K562 (cell line): ENCODE data around the gene DDIT3. TPM values are rescaled to one million over a fixed set of nuclear protein-coding genes. Genes with fewer than 3 reads are reported as not detected.
A peak's percentile ranks its signal among the peaks of the same experiment; 100 is the strongest.

Source experiments
- ATF3 ChIP-seq, 2 experiments: fragments of 450-650 bp in 1 of 2; sonication (generic) in 1 of 2; formaldehyde crosslinking in 1 of 2; IDR thresholded peaks in 1 of 2; conservative IDR thresholded peaks in 1 of 2; 2 replicates each; pipeline versions ENCODE4 v1.6.1 to v1.8.1; 2016 to 2023; ENCODE audit warnings: mild to moderate bottlenecking in 2 of 2, moderate library complexity in 2 of 2, inconsistent platforms in 1 of 2, missing genetic modification reagents in 1 of 2
- EP300 ChIP-seq: IDR thresholded peaks from 2 replicates; pipeline ENCODE4 v1.6.1; 2012; ENCODE audit warnings: low read length, improper control_type of control experiment
- FOXA3 ChIP-seq, 2 experiments: fragments of 450-650 bp in 1 of 2; sonication (generic) in 1 of 2; formaldehyde crosslinking; IDR thresholded peaks in 1 of 2; conservative IDR thresholded peaks in 1 of 2; 2 replicates each; pipeline versions ENCODE4 v1.4.0 to v1.8.0; 2020 to 2022; ENCODE audit warnings: mild to moderate bottlenecking in 2 of 2, missing genetic modification reagents in 1 of 2
- FOXK1 ChIP-seq: sonication (generic); formaldehyde crosslinking; IDR thresholded peaks from 2 replicates; pipeline ENCODE4 v1.8.0; 2022; ENCODE audit warnings: missing genetic modification reagents, mild to moderate bottlenecking, borderline replicate concordance
- HIVEP1 ChIP-seq: fragments of 250-450 bp; sonication (Bioruptor Pico); IDR thresholded peaks from 2 replicates; pipeline ENCODE4 v1.4.0; 2020; ENCODE audit warnings: mild to moderate bottlenecking
- KAT7 ChIP-seq: sonication (generic); formaldehyde crosslinking; IDR thresholded peaks from 2 replicates; pipeline ENCODE4 v1.8.0; 2022; ENCODE audit warnings: missing genetic modification reagents, mild to moderate bottlenecking, borderline replicate concordance
- KLF10 ChIP-seq: fragments of 250-450 bp; sonication (Bioruptor Pico); IDR thresholded peaks from 2 replicates; pipeline ENCODE4 v1.6.1; 2021; ENCODE audit warnings: matching md5 sums
- MCM5 ChIP-seq: fragments of 450-650 bp; IDR thresholded peaks from 2 replicates; pipeline ENCODE4 v1.6.1; 2016; ENCODE audit warnings: low read depth
- NCOR1 ChIP-seq: fragments of 450-650 bp; IDR thresholded peaks from 2 replicates; pipeline ENCODE4 v1.6.1; 2016; ENCODE audit warnings: mild to moderate bottlenecking, moderate library complexity
- SIN3B ChIP-seq: fragments of 450-650 bp; IDR thresholded peaks from 2 replicates; pipeline ENCODE4 v1.6.1; 2017; ENCODE audit warnings: low read depth, mild to moderate bottlenecking, moderate library complexity
- U2AF2 ChIP-seq: fragments of 200-400 bp; formaldehyde crosslinking; optimal IDR thresholded peaks from 2 replicates; pipeline ENCODE3; 2017; ENCODE audit warnings: low read depth, mild to moderate bottlenecking, low read length
- ZBTB40 ChIP-seq, 2 experiments: fragments of 450-650 bp in 1 of 2; sonication (generic) in 1 of 2; formaldehyde crosslinking in 1 of 2; IDR thresholded peaks; 2 replicates each; pipeline versions ENCODE4 v1.7.1 to v1.9.0; 2016 to 2022; ENCODE audit warnings: inconsistent platforms in 1 of 2, mild to moderate bottlenecking in 1 of 2, missing genetic modification reagents in 1 of 2
- ZNF140 ChIP-seq: fragments of 250-450 bp; sonication (Bioruptor Pico); IDR thresholded peaks from 2 replicates; pipeline ENCODE4 v1.8.0; 2021; ENCODE audit warnings: moderate library complexity, mild to moderate bottlenecking, inconsistent platforms
- ZNF41 ChIP-seq: fragments of 250-450 bp; sonication (Bioruptor Pico); conservative IDR thresholded peaks from 2 replicates; pipeline ENCODE4 v1.4.0; 2020; ENCODE audit warnings: mild to moderate bottlenecking
- polyA plus RNA-seq, 8 experiments: library from polyadenylated mRNA; depleted of rRNA in 4 of 8; stranded (reverse) in 5 of 8; unstranded in 3 of 8; fragments of >200 nt; fragmentation: Nextera tagmentation in 2 of 8; fragmentation: Illumina TruSeq in 1 of 8; extraction: Ambion mirVana in 2 of 8; extraction: Trizol in 1 of 8; gene quantifications; 2 replicates each; pipeline versions ENCODE4 v1.2.1 to v1.2.3, GENCODE V29; 2011 to 2014; ENCODE audit warnings: inconsistent platforms in 1 of 8, missing spikeins in 1 of 8
- total RNA-seq, 7 experiments: library from RNA; depleted of rRNA in 6 of 7; stranded (reverse); fragments of >200 nt in 6 of 7; fragmentation: Illumina TruSeq in 2 of 7; extraction: Trizol in 2 of 7; gene quantifications; 2 replicates each; pipeline versions ENCODE4 v1.2.1 to v1.2.3, GENCODE V29; 2011 to 2021; ENCODE audit warnings: low replicate concordance in 1 of 7
- TF ChIP-seq, protein P1 (sequence below), 3 experiments: IDR thresholded peaks in 2 of 3; conservative IDR thresholded peaks in 1 of 3; 2 replicates each; pipeline ENCODE4 v1.5.1; 2011 to 2012; ENCODE audit warnings: low read length in 3 of 3, mild to moderate bottlenecking in 3 of 3, control low read depth in 2 of 3, improper control_type of control experiment in 1 of 3, inconsistent platforms in 1 of 3, low read depth in 1 of 3, mixed read lengths in 1 of 3, moderate library complexity in 1 of 3; ENCODE audit not compliant: insufficient read depth in 2 of 3

Gene DDIT3
- total and polyA plus RNA-seq, 9 of the 15 experiments (the other 6 are each of a cell fraction or from before 2014, with no cell fraction given): 59.1 to 272 (median 89.9) TPM

DNA sequence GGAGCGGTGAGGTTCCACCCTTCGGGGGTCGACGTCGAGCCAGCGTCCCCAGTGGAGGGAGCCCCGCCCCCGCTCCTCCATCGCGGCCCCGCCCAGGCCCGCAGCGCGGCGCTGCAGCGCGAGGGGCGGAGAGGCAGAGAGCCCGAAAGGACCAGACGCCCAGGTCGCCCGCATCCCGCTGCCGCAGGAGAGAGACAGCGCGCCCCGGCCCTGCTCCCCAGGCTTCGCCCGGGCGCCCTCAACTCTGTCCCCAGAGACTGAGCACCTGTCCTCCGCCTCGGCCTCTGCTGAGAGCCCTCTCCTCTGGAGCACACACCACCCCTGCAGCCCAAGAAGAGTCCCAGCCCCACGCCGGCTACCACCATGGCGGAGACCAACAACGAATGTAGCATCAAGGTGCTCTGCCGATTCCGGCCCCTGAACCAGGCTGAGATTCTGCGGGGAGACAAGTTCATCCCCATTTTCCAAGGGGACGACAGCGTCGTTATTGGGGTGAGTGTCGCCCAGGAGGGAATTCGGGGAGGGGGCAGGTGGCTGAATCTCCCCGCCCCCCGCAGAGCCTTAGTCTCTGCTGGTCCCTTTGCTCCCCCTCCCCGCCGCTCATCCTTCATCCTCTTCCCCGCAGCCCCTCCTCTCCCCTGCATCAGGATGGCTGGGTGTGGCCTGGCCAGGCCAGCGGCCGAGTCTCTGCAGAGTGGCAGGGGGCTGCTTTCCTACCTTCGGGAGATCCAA lies 29.8 kb upstream of the DDIT3 start, which contains the start of gene KIF5A (continued):
- TF ChIP-seq KLF10 (CRISPR knock-in tag) (no peak), U2AF2 (no peak), NCOR1 (no peak), KAT7 (CRISPR knock-in tag) (peak; percentile 30; the same call in 1 of the 2 replicates), MCM5 (no peak), EP300 (no peak), FOXA3 (CRISPR knock-in tag; conservative IDR thresholded peaks at IDR 0.05 in 1 of 2, IDR thresholded peaks at IDR 0.05 in 1 of 2) (no peak), ZNF41 (no peak), FOXK1 (CRISPR knock-in tag) (no peak), SIN3B (no peak), ATF3 (IDR thresholded peaks at IDR 0.05) (no peak), ATF3 (CRISPR knock-in tag; conservative IDR thresholded peaks at IDR 0.05) (no peak), HIVEP1 (CRISPR knock-in tag) (no peak), ZNF140 (CRISPR knock-in tag) (no peak), ZBTB40 (IDR thresholded peaks at IDR 0.05) (no peak), ZBTB40 (CRISPR knock-in tag; IDR thresholded peaks at IDR 0.05) (no peak)
- TF ChIP-seq, protein P1, sequence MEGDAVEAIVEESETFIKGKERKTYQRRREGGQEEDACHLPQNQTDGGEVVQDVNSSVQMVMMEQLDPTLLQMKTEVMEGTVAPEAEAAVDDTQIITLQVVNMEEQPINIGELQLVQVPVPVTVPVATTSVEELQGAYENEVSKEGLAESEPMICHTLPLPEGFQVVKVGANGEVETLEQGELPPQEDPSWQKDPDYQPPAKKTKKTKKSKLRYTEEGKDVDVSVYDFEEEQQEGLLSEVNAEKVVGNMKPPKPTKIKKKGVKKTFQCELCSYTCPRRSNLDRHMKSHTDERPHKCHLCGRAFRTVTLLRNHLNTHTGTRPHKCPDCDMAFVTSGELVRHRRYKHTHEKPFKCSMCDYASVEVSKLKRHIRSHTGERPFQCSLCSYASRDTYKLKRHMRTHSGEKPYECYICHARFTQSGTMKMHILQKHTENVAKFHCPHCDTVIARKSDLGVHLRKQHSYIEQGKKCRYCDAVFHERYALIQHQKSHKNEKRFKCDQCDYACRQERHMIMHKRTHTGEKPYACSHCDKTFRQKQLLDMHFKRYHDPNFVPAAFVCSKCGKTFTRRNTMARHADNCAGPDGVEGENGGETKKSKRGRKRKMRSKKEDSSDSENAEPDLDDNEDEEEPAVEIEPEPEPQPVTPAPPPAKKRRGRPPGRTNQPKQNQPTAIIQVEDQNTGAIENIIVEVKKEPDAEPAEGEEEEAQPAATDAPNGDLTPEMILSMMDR (IDR thresholded peaks at IDR 0.05 in 2 of 3, conservative IDR thresholded peaks at IDR 0.05 in 1 of 3; ENCODE audit: insufficient read depth in 2 of 3, low read depth in 1 of 3, low read length in 3 of 3): peak in 2 of 3 experiments; percentile 19 to 26; a peak in 1 of 6 replicates
